HG02678 (cell line): ENCODE data around the gene PPP1R36.
A peak's percentile ranks its signal among the peaks of the same experiment; 100 is the strongest.
"Not testable (repeated sequence)": the region's sequence is repeated elsewhere in the genome, so short reads cannot be mapped to it uniquely, and the experiment has no call there.

Experiments used
- ATAC-seq: cut with Tn5 transposase; IDR thresholded peaks from one replicate; pipeline ENCODE4 v1.9.1; 2021; ENCODE audit warnings: mild to moderate bottlenecking, moderate library complexity; ENCODE audit not compliant: unreplicated experiment

PPP1R36 gene

GRCh38 chr14:64549791-64550620, at the start of gene PPP1R36:
PPP1R36 (plus strand) TSS chr14:64549961; CDS start chr14:64549998, 37 bp downstream.
- ATAC-seq: no peak

GRCh38 chr14:64500088-64500487, 49.7 kb upstream of the PPP1R36 start:
- ATAC-seq: no peak

- no peak for ATAC-seq
Measured at GRCh38 chr14:64501411-64502171, 48.2 kb upstream of the PPP1R36 start.

DNA sequence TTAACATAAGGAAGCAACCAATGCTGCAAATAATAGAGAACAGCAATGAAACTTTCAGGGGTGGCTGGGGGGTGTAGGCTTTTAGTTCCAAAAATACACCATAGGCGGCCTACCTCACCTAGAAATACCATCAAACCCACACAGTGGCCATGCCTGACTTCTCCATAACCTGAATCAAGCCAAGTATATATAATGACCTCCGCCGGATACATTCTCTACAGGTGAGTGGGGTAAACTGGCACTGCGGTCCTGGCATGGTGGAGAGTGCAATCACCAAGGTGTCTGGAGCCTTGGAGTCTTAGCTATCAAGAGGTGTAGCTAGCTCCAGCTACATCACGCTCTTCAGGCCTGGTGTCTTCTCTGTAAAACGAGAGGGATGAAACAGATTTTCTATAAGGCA, 47.3 kb upstream of the PPP1R36 start:
- no peak for ATAC-seq

DNA sequence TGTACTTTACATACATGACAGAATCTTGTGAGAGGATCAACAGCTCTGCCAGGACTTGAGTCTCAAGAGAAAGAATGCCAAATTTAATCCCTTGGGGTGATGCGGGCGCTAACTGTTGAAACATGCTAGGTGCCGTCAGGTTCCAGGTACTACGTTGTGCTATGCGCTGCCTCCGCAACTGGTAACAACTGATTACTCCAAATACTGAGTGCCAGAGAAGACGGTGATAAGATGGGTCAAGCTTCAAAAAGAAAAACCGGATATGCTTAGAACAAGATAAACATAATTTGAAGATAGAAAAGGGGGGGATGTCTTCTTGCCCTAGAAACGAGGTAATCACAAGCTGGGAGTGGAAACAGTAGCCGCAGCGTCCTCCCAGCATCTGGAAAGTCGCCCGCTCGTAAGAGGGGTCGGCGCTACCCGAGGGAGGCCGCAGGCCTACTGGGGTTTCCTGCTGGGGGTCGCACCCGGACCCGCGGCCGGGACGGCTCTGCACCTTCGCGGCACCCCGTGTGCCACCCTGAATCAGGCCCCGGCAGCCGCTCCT, 46.8 kb upstream of the PPP1R36 start:
- peak; percentile 2 for ATAC-seq

DNA sequence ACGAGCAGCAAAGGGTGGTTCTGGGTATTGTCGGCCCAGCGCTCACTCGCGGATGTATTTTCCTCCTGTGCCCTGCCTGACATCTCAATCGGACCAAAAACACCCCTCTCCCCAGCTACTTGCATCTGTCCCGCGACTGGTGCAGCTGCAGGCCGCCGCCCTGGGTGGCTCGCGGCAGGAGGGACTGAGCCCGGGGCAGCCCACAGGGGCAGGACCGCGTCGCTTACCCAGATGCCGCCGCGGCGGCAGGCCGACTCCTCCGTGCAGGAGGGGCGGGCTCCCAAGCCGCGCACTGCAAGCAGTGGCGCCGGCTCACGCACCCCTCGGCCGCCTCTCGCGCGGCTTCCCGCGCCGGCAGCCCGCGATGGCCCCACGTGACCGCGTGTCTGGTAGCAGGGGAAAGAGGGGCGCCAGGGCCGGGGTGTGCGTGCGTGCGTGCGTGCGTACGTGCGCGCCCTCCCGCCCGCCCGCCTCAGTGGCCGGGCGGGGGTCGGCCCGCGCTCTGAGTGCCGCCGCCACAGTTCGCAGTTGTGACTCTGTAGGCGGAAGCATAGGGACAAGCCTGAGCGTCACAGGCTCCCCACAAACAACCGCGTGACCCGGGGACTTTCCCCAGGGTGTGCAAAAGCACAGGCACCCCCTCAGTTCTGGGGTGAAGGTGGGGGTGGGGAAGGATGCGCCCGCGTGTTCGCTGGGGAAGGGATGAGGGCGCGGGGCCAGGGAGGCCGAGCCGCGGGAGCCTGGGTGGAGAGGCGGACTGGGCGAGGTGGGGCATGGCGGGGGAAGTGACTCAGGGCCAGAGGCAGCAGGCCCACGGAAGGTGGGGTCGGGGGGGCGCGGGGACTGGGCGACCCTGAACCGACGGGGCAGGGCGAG, 46.1 kb upstream of the PPP1R36 start, which contains the start of gene ZBTB25:
Gene ZBTB25 (minus strand): TSS at position 405 of the 876 bp plus-strand sequence. CDS start 13,305 bp downstream, outside the sequence.
- ATAC-seq: peak; percentile 61

DNA sequence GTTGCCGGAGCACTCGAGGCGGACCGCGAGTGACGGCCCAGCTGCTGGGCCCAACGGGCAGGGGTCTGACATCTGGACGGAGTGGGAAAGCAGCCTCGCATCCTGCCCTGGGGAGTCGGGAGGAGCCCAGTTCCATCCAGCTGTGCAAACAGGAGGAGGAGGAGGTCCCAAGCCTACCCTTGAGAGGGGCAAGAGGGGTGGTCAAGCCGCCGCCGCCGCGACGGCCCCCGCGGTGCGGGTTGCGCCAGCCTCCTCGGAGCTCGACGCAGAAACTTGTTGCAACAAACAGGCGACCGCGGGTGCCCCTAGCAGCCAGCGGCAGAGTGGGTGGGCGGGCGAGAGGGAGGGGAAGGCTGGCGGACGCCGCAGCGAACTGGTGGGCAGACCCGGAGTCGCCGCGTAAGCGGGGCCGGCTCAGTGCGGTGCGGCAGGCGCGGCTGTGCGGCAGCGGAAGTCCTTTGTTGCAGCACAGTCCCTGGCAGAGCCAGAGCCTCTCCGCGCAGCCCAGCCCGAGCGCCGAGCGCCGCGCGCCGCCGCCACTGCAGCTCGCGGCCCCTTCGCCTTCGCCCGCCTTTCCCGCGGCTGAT, 45.4 kb upstream of the PPP1R36 start, which contains the start of gene ZBTB1:
Gene ZBTB1 (plus strand): TSS at position 461 of the 587 bp plus-strand sequence. CDS start 16,735 bp downstream, outside the sequence.
- peak; percentile 25 for ATAC-seq

DNA sequence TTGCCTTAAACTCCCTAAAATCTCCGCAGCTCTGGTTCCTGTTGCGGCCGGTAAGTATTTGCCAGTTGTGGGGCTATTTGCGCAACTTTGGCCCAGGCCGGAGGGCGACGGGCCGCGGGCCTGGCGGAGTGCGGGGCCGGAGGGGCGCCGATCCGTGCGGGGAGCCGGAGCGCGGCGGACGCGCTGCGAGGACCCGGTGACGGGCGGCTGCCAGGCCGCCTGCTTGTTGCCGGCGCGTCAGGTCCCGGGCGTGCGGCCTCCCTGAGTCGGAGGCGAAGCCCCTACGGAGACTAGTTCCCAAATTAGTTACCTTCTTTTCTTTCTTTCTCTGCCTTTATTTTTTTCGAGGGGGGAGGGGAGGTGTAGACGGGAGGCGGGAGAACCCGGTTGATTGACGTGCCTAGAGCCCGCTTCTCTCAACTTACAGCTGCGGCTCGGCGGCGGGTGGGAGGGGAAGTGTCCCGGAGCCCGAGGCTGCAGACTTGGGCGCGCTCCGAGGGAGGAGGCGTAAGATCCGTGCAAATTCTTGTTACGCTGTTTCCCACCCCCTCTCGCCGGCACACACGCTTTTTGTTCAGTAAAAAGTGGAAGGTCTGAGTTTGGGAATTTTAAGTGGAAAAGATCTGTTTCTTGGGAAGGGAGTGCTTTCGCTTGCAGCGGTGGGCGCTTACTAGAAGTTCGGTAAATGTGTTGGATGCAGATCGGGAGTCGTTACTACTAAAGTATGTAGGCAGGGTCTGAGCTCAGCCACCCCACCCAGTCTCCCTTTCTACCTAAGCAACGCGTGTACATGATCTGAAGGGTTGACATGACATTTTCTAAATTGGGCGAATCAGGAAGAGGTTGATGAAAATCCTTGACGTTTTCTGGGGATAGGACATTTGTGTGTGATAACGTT, 44.6 kb upstream of the PPP1R36 start:
- ATAC-seq: peak; percentile 24

DNA sequence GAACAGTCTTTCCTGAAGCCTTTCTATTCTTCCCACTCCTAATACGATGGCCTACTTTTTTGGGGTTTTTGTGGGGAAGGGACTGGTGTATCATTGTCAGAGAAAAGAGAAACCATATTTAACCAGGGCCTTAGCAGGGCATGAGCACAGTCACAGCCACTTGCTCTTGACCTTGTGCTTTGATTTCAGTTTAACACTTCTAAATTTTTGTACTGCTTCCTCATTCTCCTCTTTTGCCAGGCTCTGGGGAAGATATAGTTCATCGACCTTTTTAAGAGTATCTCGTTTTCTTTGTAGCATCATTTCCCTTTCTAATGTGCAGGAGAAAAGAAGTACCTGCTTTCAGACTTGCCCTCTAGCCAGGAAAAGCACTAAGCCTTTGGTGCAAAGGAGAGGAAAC, 43.0 kb upstream of the PPP1R36 start:
- no peak for ATAC-seq

DNA sequence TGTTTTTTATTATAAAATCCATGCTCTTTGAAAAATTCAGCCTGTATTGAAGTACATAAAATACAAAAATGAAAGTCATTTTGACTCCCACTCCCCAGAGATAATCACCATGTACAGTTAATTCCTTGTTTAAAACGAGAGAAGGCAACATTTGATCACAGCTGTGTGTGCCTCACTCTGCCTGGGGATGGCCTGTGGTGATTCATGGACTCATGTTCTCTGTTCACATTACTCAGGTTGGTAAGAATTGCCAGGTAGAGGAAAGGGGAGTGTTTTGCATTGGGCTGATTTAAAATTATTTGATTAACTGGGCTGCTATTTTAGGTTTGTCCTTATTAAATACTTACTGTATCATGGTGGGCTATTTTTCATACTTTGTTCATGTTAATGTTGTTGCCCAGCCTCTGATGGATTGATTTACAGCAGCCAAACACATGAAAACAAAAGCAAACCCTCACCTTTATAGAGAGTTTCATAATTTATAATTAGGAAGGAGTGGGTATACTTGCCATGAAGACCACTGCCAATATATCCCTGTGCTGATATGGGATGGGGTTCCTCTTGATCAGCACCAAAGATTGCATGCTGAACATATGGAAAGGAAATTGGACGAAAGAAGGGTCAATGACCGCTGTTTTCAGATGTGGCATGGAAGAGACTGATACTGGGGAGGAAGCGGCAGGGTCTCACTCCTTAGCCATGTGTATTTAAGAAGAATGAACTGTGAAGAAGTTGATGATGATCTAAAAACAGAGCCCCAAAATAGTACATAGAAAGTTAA, 42.2 kb upstream of the PPP1R36 start:
- no peak for ATAC-seq

GRCh38 chr14:64508215-64508776, 41.5 kb upstream of the PPP1R36 start:
- ATAC-seq: no peak

- no peak for ATAC-seq
Measured at GRCh38 chr14:64509036-64509435, 40.7 kb upstream of the PPP1R36 start.

DNA sequence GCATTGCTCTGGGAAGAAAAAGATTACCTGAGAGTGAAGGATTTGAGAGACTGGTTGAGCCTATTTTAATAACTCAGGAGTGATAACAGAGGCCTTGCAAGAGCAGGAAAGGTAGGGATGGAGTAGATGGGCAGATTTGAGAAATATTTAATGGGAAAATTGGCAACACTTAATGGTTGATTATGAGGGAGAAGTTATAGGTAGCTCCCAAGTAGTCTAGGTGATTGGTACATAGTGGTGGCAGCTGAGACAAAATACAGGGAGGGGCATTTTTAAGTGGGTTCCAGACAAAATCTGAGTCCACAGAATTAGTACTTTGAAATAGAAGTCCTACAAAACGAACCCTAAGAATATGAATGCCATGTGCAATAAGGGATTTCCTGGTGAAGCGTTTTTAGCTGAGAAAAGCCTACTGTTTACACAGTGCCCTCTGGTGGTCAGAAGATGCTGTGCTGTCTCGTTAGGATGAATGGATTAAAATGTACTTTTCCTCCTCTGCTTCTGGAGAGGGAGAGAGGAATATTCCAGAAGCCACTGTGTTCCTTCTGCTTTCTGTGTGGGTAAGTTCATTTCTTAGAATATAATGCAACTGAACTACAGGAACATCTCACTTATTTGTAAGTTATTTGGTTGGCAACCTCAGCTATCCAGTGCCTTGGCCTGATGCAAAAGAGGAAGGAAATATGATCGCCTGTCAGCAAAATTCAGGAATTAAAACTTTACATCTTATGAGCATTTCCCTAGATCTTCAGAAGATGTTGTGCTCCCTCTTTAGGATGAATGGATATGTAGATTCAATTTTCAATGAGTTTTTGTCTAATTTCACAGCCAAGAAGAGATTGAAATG, 38.7 kb upstream of the PPP1R36 start:
- no peak for ATAC-seq

DNA sequence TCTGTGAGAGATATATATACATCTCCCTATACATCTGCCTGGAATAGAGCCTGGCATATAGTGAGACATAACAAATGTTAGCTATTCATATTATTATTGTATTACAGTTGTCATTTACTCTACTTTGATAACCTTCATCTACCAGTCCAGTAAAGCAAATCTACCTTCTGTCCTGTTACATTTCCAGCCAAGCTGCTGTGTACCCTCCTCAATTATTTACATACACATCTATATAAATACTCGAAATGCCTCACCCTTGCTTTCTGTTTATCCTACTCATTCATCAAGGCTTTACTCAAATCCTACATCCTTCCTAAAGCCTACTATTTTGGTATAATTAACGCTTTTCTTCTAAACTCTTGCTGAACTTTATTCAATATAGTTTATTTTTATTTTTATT, 36.5 kb upstream of the PPP1R36 start:
- ATAC-seq: no peak

GRCh38 chr14:64515053-64515452, 34.7 kb upstream of the PPP1R36 start:
- ATAC-seq: no peak

GRCh38 chr14:64516969-64517368, 32.8 kb upstream of the PPP1R36 start:
- ATAC-seq: no peak

DNA sequence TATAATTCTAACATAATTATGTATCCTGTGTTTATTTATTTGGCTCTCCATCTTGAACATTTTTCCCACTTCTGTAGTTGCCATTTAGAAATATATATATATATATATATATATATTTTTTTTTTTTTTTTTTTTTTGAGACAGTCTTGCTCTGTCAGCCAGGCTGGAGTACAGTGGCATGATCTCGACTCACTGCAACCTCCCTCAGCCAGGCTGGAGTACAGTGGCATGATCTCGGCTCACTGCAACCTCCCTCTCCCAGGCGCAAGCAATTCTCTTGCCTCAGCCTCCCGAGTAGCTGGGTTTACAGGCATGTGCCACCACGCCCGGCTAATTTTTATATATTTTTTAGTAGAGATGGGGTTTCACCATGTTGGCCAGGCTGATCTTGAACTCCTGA, 32.1 kb upstream of the PPP1R36 start:
- not testable (repeated sequence) for ATAC-seq
